Peyer's patch (tissue), 4 donors: ENCODE data around the gene SPNS1. TPM values are rescaled to one million over a fixed set of nuclear protein-coding genes. Genes with fewer than 3 reads are reported as not detected.
"Not testable (repeated sequence)": the region's sequence is repeated elsewhere in the genome, so short reads cannot be mapped to it uniquely, and the experiment has no call there.

Experiments
- DNase-seq, 3 donors: peaks; one replicate each; pipeline ENCODE4 v3.0.0-alpha.2; 2017 to 2019
- H3K27ac ChIP-seq, 4 donors: fragments of 200-600 bp; sonication (generic); one replicate each; pipeline ENCODE4 v1.5.1; 2016 to 2019
- H3K27me3 ChIP-seq, 2 donors: fragments of 200-600 bp; sonication (generic); one replicate each; pipeline ENCODE4 v1.5.1; 2019
- H3K36me3 ChIP-seq, 3 donors: fragments of 200-600 bp; sonication (generic); one replicate each; pipeline ENCODE4 v1.5.1; 2016 to 2019
- H3K4me1 ChIP-seq, 4 donors: fragments of 200-600 bp; sonication (generic); one replicate each; pipeline ENCODE4 v1.5.1; 2016 to 2019
- H3K4me3 ChIP-seq, 4 donors: fragments of 200-600 bp; sonication (generic); 1 replicate in 3 of 4; 2 replicates in 1 of 4; pipeline ENCODE4 v1.5.1; 2016 to 2019; ENCODE audit warnings: mild to moderate bottlenecking in 1 of 4
- H3K9me3 ChIP-seq, 4 donors: fragments of 200-600 bp; sonication (generic); one replicate each; pipeline ENCODE4 v1.5.1; 2016 to 2019; ENCODE audit warnings: mild to moderate bottlenecking in 1 of 4
- POLR2A ChIP-seq, 2 donors: fragments of 450-650 bp; IDR thresholded peaks; one replicate each; pipeline ENCODE4 v1.5.1; 2017; ENCODE audit warnings: antibody characterized with exemption in 2 of 2, mild to moderate bottlenecking in 2 of 2, moderate library complexity in 2 of 2
- total RNA-seq, 4 donors: library from RNA; depleted of rRNA; stranded (reverse); fragments of >200 nt; gene quantifications; one replicate each; pipeline ENCODE4 v1.1.0, GENCODE V29; 2016
- TF ChIP-seq, protein P1 (sequence below), 6 experiments: fragments of 450-650 bp in 4 of 6; fragments of 200-600 bp in 2 of 6; sonication (generic) in 1 of 6; IDR thresholded peaks; one replicate each; pipeline ENCODE4 v1.5.1; 2017 to 2019; ENCODE audit warnings: antibody characterized with exemption in 6 of 6, mild to moderate bottlenecking in 3 of 6, moderate library complexity in 1 of 6

The SPNS1 gene
- total RNA-seq = 10 to 100 TPM; 30.5 to 49.7 (median 36.3) TPM

GRCh38 chr16:28974437-28975157 lies at the start of gene SPNS1:
Gene SPNS1, plus strand, starts transcription at chr16:28974778. Its CDS starts 374 bp downstream, at chr16:28975152.
- H3K27ac ChIP-seq = peak within 1 kb of the TSS; percentile 49 to 67 (median 60)
- H3K4me3 ChIP-seq = peak within 1 kb of the TSS; percentile 64 to 95 (median 70)
- DNase-seq = peak; percentile 97 to 99 (median 98)
- peaks cover 0 to 17% (median 9%) of the 10 kb centered on the region in 4 donors for H3K4me1 ChIP-seq
- no peaks in the 10 kb centered on the region for H3K9me3 ChIP-seq
- H3K27me3 ChIP-seq = no peaks in the 10 kb centered on the region
- H3K36me3 ChIP-seq = peaks cover 0 to 20% (median 0%) of the 10 kb centered on the region in 3 donors
- TF ChIP-seq, protein P1, sequence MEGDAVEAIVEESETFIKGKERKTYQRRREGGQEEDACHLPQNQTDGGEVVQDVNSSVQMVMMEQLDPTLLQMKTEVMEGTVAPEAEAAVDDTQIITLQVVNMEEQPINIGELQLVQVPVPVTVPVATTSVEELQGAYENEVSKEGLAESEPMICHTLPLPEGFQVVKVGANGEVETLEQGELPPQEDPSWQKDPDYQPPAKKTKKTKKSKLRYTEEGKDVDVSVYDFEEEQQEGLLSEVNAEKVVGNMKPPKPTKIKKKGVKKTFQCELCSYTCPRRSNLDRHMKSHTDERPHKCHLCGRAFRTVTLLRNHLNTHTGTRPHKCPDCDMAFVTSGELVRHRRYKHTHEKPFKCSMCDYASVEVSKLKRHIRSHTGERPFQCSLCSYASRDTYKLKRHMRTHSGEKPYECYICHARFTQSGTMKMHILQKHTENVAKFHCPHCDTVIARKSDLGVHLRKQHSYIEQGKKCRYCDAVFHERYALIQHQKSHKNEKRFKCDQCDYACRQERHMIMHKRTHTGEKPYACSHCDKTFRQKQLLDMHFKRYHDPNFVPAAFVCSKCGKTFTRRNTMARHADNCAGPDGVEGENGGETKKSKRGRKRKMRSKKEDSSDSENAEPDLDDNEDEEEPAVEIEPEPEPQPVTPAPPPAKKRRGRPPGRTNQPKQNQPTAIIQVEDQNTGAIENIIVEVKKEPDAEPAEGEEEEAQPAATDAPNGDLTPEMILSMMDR (IDR thresholded peaks at IDR 0.05) = peak in 1 of 6 experiments; percentile 17
- TF ChIP-seq POLR2A (IDR thresholded peaks at IDR 0.05) = peak in 1 of 2 donors; percentile 42

DNA sequence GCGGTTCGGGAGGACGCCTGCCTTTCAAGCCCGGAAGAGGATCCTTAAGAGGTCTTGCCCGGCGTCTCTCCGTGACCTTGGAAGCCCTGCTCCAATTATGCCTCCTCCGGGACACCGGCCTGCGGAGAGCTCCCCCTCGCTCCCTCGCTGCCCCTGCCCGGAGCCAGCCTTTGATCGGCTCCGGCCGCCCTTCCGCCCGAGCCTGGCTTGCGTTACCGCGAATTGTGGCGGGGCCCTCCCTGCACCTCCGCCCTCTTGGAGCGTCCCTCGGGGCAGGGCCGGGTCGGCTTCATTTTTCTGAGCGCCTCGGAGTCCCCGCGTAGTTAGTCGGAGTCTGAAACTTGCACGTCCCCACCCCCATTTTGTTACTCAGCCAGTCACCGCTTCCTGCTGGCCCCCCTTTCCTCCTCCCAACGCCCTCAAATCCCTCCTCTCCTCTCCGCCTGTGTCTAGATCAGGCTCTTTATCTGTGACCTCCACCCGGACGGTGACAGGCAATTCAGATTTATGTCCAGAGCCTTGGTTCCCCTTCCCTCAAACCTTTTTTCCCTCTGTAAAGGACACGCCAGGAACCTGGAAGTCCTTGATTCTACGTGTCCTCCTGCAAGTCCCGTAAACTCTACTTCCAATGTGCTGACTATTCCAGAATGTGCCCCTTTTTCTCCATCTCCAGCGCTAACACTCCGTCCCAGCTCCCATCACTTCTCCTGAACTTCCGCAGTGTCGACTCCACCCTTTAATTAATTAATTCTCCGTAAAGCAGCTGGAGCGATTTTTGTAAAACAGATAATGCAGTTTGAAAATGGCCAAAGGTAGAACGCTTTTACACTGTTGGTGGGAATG lies 49.0 kb upstream of the SPNS1 start:
- no peaks in the 10 kb centered on the region for H3K27me3 ChIP-seq
- H3K27ac ChIP-seq = peak overlapping the region; percentile 97 to 99 (median 98)
- peaks cover 0 to 6% (median 0%) of the 10 kb centered on the region in 3 donors for H3K36me3 ChIP-seq
- H3K4me3 ChIP-seq = peak overlapping the region; percentile 80 to 94 (median 83)
- peaks cover 0 to 7% (median 5%) of the 10 kb centered on the region in 4 donors for H3K4me1 ChIP-seq
- TF ChIP-seq, protein P1 (IDR thresholded peaks at IDR 0.05) = peak in 1 of 6 experiments; percentile 26
- peak in 1 of 2 donors; percentile 48 for TF ChIP-seq POLR2A (IDR thresholded peaks at IDR 0.05)
- peak in 2 of 3 donors; percentile 71 to 86 for DNase-seq
- H3K9me3 ChIP-seq = no peaks in the 10 kb centered on the region

DNA sequence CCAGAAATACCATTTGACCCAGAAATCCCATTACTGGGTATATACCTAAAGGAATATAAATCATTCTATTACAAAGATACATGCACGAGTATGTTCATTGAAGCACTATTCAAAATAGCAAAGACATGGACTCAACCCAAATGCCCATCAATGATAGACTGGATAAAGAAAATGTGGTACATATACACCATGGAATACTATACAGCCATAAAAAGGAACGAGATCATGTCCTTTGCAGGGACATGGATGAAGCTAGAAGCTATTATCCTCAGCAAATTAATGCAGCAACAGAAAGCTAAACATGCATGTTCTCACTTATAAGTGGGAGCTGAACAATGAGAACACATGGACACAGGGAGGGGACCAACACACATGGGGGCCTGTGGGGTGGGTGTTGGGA lies 48.3 kb upstream of the SPNS1 start:
- Histone ChIP-seq H3K4me3 (peak overlapping the region in 2 of 4 donors; percentile 80 to 85), H3K27ac (peak overlapping the region; percentile 97 to 99 (median 98)), H3K4me1 (peaks cover 0 to 12% (median 5%) of the 10 kb centered on the region in 4 donors)
- not testable (repeated sequence) for H3K27me3 ChIP-seq, H3K9me3 ChIP-seq, DNase-seq, H3K36me3 ChIP-seq

DNA sequence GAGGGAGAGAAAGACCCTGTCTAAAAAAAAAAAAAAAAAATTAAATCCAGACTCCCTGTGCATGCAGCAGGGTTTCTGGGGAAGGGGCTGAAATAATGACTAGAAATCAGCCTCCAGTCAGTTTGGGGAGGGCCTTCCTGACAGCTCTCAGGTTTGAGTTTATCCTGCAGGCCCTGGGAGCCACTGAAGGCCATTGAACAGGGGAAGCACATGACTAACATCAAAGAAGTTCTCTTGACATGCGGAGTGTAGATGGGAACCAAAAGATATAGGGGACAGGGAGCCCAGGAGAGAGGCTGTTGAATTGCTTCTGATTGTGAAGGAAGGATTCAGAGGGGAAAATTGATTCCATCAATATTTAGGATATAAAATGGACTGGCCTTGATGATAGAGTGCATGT lies 46.8 kb upstream of the SPNS1 start:
- TF ChIP-seq, protein P1 (IDR thresholded peaks at IDR 0.05) = no peak
- no peak for TF ChIP-seq POLR2A (IDR thresholded peaks at IDR 0.05)
- H3K4me1 ChIP-seq = peaks cover 0 to 12% (median 5%) of the 10 kb centered on the region in 4 donors
- no peak overlapping the region for H3K27ac ChIP-seq
- H3K9me3 ChIP-seq = no peaks in the 10 kb centered on the region
- DNase-seq = no peak
- H3K4me3 ChIP-seq = no peak overlapping the region
- no peaks in the 10 kb centered on the region for H3K36me3 ChIP-seq
- no peaks in the 10 kb centered on the region for H3K27me3 ChIP-seq

DNA sequence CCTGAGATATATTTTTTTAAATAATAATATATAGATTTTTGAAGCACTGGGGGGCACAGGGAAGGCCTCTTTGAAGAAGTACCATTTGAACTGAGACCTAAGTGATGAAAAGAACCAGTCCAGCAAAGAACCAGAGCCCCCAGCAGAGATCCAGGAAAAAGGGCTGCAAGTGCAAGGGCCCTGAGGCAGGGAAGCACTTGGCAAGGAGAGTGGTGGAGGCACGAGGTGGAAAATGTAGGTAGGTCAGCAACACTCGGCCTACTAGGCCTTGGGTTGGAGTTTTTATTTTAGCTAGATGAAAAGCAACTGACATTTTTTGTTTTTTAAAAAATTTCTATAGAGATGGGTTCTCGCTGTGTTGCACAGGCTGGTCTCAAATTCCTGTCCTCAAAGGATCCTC lies 44.4 kb upstream of the SPNS1 start:
- Histone ChIP-seq H3K27ac (peak overlapping the region in 2 of 4 donors; percentile 39 to 82), H3K4me1 (peaks cover 0 to 8% (median 2%) of the 10 kb centered on the region in 4 donors), H3K36me3 (no peaks in the 10 kb centered on the region), H3K9me3 (no peaks in the 10 kb centered on the region), H3K27me3 (no peaks in the 10 kb centered on the region), H3K4me3 (no peak overlapping the region)
- no peak for DNase-seq
- TF ChIP-seq, protein P1 (IDR thresholded peaks at IDR 0.05) = no peak
- TF ChIP-seq POLR2A (IDR thresholded peaks at IDR 0.05) = no peak
